Central memory CD8-positive, alpha-beta T cell (primary cell): ENCODE data around the gene AHDC1.

Experiments
- ATAC-seq: fragments of 150-1000 bp; cut with Tn5 transposase; replicated peaks from 2 replicates; pipeline ENCODE4 v1.10.0; 2022; ENCODE audit warnings: mild to moderate bottlenecking, moderate FRiP score, moderate number of reproducible peaks; ENCODE audit not compliant: poor library complexity, severe bottlenecking; ENCODE audit errors: extremely low read depth
- DNase-seq, 2 donors: peaks; one replicate each; pipeline ENCODE4 v3.0.0; 2021; ENCODE audit warnings: low spot score in 2 of 2
- H3K27ac Mint-ChIP-seq: one replicate; pipeline ENCODE4 v1.8.0; 2022; ENCODE audit warnings: low read depth, mild to moderate bottlenecking, moderate library complexity, mixed read lengths
- H3K27me3 Mint-ChIP-seq: one replicate; pipeline ENCODE4 v1.8.0; 2022; ENCODE audit warnings: mixed read lengths
- H3K36me3 Mint-ChIP-seq: one replicate; pipeline ENCODE4 v1.8.0; 2022; ENCODE audit warnings: mild to moderate bottlenecking, moderate library complexity, mixed read lengths; ENCODE audit not compliant: insufficient read depth
- H3K4me1 Mint-ChIP-seq: one replicate; pipeline ENCODE4 v1.8.0; 2022; ENCODE audit warnings: mixed read lengths
- H3K4me3 Mint-ChIP-seq: one replicate; pipeline ENCODE4 v1.8.0; 2022; ENCODE audit warnings: mild to moderate bottlenecking, moderate library complexity, mixed read lengths
- H3K9me3 Mint-ChIP-seq: one replicate; pipeline ENCODE4 v1.8.0; 2022; ENCODE audit warnings: mixed read lengths

Gene AHDC1, protein sequence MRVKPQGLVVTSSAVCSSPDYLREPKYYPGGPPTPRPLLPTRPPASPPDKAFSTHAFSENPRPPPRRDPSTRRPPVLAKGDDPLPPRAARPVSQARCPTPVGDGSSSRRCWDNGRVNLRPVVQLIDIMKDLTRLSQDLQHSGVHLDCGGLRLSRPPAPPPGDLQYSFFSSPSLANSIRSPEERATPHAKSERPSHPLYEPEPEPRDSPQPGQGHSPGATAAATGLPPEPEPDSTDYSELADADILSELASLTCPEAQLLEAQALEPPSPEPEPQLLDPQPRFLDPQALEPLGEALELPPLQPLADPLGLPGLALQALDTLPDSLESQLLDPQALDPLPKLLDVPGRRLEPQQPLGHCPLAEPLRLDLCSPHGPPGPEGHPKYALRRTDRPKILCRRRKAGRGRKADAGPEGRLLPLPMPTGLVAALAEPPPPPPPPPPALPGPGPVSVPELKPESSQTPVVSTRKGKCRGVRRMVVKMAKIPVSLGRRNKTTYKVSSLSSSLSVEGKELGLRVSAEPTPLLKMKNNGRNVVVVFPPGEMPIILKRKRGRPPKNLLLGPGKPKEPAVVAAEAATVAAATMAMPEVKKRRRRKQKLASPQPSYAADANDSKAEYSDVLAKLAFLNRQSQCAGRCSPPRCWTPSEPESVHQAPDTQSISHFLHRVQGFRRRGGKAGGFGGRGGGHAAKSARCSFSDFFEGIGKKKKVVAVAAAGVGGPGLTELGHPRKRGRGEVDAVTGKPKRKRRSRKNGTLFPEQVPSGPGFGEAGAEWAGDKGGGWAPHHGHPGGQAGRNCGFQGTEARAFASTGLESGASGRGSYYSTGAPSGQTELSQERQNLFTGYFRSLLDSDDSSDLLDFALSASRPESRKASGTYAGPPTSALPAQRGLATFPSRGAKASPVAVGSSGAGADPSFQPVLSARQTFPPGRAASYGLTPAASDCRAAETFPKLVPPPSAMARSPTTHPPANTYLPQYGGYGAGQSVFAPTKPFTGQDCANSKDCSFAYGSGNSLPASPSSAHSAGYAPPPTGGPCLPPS (N-terminal part only)

DNA sequence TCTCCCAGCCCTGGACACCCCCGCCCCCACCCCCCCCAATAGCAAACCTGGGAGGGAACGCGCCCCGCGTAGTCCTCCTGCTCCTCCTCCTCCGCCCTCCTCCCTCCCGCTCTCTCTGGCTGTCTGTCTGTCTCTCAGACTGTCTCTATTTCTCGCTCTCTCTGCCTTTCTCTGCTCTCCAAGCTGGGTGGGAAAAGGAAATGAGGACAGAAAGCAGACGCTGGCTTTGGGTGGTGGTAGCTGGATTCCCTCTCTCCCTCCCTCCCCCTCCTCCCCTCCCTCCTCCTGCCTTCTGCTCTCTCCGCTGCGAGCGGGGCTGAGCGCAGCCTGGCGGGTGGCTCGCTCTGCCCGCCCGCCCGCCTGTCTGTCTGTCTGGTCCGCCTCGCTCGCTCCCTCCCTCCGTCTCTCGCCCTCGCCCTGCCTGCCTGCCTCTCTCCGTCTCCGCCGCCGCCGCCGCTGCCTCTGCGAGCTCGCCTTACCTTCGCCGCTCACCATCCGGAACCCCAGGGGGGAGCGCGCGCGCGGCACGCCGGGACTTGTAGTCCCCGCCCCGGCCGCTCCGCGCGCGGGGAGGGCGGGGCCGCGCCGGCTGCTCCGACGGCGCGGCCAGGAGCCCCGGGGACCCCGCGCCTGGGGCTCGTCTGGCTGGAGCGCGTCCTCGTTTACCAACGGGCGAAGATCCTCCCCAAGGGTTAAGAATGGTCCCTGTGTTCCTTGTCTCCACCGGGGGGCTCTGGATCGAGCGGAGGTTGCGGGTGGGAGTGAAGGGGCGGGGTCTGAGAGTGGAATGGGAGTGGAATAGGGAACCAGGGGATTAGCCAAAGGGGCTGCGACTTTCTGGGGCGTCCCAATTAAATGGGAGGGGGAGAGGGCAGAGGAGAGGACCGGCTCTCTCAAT, at the start of gene AHDC1:
Gene AHDC1 (minus strand): TSS at position 464 of the 898 bp plus-strand sequence. CDS start 52,029 bp downstream, outside the sequence.
- Mint-ChIP-seq H3K4me1 (peaks cover 34% of the 10 kb centered on the region), H3K36me3 (peaks cover 18% of the 10 kb centered on the region), H3K27ac (peak within 1 kb of the TSS; percentile 80), H3K4me3 (peak within 1 kb of the TSS; percentile 86), H3K27me3 (no peaks in the 10 kb centered on the region), H3K9me3 (no peaks in the 10 kb centered on the region)
- DNase-seq (peak; percentile 86 to 89), ATAC-seq (peak; percentile 91)

DNA sequence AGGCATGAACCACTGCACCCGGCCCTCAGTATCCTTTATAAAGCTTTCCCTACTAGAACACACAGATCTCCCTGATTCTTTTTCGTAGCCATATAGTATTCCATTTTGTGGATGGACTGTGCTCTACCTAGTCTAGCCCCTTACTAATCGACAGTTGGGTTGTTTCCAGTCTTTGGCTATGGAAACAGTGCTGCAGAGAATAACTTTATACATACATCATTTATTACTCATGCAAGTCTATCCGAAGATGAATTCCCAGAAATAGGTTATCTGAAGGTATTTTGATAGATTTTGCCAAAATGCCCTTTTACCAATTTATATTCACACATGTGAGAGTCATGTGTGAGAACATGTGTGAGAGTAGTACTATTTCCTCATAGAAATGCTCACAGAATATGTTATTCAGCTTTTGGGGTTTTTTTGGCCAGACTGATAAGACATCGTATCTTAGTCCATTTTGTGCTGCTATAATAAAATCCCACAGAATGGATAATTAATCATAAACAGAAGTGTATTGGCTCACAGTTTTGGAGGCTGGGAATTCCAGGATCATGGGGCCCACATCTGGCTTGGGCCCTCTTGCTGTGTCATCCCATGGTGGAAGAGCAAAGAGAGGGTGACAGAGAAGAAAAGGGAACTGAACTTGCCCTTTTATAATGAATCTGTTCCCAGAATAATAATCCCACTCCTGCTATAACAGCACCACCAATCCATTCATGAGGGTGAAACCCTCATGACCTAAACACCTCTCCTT, 48.3 kb upstream of the AHDC1 start:
- Mint-ChIP-seq H3K9me3 (no peaks in the 10 kb centered on the region), H3K4me1 (peaks cover 21% of the 10 kb centered on the region), H3K27ac (no peak overlapping the region), H3K4me3 (no peak overlapping the region), H3K27me3 (no peaks in the 10 kb centered on the region), H3K36me3 (no peaks in the 10 kb centered on the region)
- DNase-seq (no peak), ATAC-seq (no peak)

DNA sequence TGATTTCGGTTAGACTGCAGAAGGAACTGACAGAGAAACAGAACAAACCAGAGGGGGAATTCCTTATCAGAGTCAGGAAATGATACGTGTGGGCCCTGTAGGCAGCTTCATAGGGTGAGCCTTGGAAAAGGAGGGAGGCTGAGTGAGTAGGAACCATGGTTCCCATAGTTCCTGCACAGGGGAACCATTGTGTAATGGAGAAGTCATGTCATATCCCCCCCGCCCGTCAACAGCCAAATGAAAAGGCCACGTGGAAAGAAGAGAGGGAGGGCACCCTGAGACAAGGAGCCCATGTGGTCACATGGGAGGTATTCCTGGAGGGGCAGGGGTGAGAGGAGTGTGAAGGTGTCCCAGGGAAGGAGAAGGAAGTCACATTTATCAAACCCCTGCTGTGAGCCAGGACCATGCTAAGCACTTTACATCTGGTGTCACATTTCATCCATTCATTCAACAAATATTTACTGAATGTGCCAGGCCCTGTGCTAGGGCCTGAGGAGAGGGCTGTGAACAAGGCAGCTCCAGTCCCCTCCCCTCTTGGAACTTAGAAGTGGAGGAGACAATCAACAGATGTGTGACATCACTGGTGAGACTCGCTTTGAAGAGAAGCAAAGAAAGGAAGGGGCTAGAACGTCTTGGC, 46.7 kb upstream of the AHDC1 start:
- Mint-ChIP-seq H3K27me3 (no peaks in the 10 kb centered on the region), H3K27ac (peak overlapping the region; percentile 30), H3K4me1 (peaks cover 21% of the 10 kb centered on the region), H3K9me3 (no peaks in the 10 kb centered on the region), H3K4me3 (no peak overlapping the region), H3K36me3 (no peaks in the 10 kb centered on the region)
- ATAC-seq (no peak), DNase-seq (no peak)

DNA sequence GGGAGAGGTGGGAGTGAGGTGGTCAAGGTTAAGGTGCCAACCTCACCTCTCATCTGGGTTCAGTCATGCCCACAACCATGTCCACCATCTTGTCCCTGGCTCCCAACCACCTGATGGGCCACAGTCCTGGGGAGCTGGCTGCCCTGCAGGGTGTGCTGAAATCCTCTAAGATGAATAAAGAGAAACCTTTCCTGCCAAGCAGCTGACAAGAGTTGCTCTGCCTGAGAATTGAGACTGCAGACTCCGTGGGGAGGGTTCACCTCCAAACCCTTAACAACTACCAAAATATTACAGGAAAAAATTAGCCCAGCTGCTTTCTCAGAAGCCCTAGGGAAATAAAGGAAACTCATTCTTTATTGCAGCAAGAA, 46.2 kb upstream of the AHDC1 start:
- ATAC-seq, result no peak
- Mint-ChIP-seq H3K4me3 (no peak overlapping the region), H3K27me3 (no peaks in the 10 kb centered on the region), H3K36me3 (no peaks in the 10 kb centered on the region), H3K4me1 (peaks cover 16% of the 10 kb centered on the region), H3K9me3 (no peaks in the 10 kb centered on the region), H3K27ac (peak overlapping the region; percentile 30)
- DNase-seq, result no peak

DNA sequence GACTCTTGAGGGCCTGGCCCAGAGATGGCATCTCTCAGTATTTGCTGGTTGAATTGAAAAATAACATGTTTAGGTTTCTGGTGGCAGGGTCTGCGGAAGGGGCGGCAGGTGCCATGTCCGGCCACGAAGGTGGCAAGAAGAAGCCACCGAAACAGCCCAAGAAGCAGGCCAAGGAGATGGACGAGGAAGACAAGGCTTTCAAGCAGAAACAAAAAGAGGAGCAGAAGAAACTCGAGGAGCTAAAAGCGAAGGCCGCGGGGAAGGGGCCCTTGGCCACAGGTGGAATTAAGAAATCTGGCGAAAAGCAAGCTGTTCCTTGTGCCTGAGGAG, 45.3 kb upstream of the AHDC1 start:
- H3K27ac Mint-ChIP-seq, result no peak overlapping the region
- DNase-seq (no peak), ATAC-seq (no peak)
- H3K9me3 Mint-ChIP-seq, result no peaks in the 10 kb centered on the region
- peaks cover 15% of the 10 kb centered on the region for H3K4me1 Mint-ChIP-seq
- H3K36me3 Mint-ChIP-seq, result no peaks in the 10 kb centered on the region
- H3K27me3 Mint-ChIP-seq, result no peaks in the 10 kb centered on the region
- H3K4me3 Mint-ChIP-seq, result no peak overlapping the region

DNA sequence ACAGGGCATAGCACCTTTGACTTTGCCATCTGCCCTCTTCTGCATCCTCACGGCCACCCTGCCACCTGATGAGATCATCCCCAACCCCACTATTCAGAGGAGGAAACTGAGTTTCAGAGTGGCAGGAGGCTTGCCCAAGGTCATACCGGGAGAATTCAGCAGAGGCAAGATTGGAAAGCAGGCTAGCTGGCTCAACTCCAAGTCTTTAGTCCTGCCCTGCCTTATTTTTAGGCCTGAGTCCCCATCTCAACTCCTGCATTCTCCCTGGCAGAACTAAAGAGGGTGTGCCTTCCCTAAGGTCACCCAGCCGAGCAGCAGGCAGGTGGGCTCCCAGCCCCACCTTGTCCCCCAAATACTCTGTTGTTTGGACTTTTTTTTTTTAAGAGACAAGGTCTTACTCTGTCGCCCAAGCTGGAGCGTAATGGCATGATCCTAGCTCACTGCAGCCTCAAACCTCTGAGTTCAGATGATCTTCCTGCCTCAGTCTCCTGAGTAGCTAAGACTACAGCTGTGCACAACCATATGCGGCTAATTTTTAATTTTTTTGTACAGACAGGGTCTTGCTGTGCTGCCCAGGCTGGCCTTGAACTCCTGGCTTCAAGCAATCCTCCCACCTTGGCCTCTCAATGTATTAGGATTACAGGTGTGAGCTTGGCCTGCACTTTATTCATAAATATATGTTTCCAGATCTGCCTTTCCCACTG, 44.8 kb upstream of the AHDC1 start:
- Mint-ChIP-seq H3K27ac (no peak overlapping the region), H3K4me3 (no peak overlapping the region), H3K27me3 (no peaks in the 10 kb centered on the region), H3K36me3 (no peaks in the 10 kb centered on the region), H3K4me1 (peaks cover 20% of the 10 kb centered on the region), H3K9me3 (no peaks in the 10 kb centered on the region)
- no peak for ATAC-seq
- no peak for DNase-seq

DNA sequence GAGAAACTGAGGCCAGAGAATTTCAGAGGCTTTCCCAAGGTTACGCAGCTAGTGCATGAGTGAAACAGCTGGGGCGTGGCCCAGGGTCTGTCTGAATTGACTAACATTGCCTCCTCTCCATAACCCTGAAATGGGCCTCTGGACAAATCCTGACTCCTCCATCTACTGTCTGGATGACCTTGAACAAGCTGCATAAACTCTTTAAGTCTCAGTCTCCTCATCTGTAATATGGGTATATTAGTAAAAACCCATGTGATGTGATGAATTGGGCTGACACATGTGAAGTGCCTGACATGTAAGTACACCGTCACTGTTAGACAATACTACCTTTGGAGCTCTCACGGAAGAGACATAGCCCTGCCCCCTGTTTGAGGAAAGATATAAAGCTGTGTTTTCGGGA, 43.4 kb upstream of the AHDC1 start:
- no peak for DNase-seq
- H3K4me1 Mint-ChIP-seq, result peaks cover 25% of the 10 kb centered on the region
- no peak for ATAC-seq
- H3K9me3 Mint-ChIP-seq, result no peaks in the 10 kb centered on the region
- no peak overlapping the region for H3K4me3 Mint-ChIP-seq
- no peaks in the 10 kb centered on the region for H3K27me3 Mint-ChIP-seq
- no peaks in the 10 kb centered on the region for H3K36me3 Mint-ChIP-seq
- H3K27ac Mint-ChIP-seq, result no peak overlapping the region

DNA sequence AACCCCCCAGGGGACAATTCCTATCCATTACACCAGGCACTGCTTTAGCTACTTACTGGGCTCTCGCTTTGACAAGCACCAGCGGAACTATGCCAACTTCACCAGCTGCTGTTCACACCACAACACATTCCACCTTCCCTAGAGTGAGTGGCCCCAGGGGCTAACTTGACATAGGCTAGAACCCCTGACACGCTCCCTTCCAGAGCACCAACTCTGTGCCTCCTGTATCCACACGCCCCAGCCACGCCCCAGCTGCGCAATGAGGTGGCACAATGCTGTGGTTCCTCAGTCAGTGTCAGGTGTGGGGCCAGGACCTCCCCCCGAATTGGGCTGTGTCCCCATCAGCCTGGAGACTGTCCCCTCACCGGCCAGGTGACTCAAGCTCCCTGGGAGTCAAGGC, 42.7 kb upstream of the AHDC1 start:
- no peak overlapping the region for H3K4me3 Mint-ChIP-seq
- H3K4me1 Mint-ChIP-seq, result peaks cover 25% of the 10 kb centered on the region
- H3K27me3 Mint-ChIP-seq, result no peaks in the 10 kb centered on the region
- no peak overlapping the region for H3K27ac Mint-ChIP-seq
- no peaks in the 10 kb centered on the region for H3K9me3 Mint-ChIP-seq
- ATAC-seq, result no peak
- no peak for DNase-seq
- no peaks in the 10 kb centered on the region for H3K36me3 Mint-ChIP-seq

DNA sequence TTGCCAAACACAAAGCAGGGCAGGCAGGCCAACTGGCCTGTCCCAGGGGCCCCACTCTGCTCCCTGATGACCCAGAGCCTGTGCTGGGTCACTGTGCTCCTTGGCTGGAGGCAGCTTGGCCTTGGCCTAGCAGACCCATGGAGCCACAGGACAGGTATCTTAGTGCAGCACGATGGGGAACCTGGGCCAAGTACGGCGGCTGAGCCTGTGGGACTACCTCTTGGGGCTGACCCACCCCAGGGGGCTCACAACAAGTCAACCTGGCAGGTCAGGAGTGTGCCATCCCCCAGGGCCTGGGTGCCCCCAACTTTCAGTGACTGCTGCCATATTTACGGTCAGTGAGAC, 41.1 kb upstream of the AHDC1 start:
- Mint-ChIP-seq H3K9me3 (no peaks in the 10 kb centered on the region), H3K36me3 (no peaks in the 10 kb centered on the region), H3K27ac (no peak overlapping the region), H3K4me1 (peaks cover 15% of the 10 kb centered on the region), H3K27me3 (no peaks in the 10 kb centered on the region), H3K4me3 (no peak overlapping the region)
- DNase-seq (no peak), ATAC-seq (no peak)

DNA sequence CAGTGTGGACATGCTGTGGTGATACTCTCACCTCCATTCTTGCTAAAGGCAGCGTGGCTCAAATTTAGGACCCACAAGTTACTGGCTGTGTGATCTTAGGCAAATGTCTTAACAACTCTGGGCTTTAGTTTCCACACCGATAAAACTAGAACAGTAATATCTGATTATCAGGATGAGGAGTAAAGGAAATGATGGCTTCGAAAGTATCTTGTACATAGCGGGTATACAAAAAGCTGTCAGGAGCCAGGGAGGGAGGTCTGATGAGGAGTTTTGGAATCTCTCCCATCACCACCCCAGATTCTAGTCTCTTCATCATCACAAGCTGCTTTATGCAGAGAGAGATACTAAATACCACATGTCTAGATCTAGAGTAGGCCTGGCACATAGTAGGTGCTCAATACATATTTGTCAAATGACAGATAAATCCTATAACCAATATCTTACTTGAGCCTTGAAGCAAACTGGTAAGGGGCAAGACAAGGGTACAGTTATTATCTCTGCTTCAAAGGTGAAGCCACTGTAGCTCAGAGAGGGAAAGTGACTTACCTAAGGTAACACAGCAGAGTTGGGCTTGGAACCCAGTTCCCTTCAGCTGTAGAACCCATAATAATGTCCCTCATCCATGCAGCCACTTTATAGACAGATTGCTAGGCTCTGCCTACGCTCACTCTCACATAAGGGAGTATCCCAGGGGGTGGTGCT, 40.6 kb upstream of the AHDC1 start:
- no peaks in the 10 kb centered on the region for H3K36me3 Mint-ChIP-seq
- H3K4me1 Mint-ChIP-seq, result peaks cover 13% of the 10 kb centered on the region
- H3K9me3 Mint-ChIP-seq, result no peaks in the 10 kb centered on the region
- H3K27ac Mint-ChIP-seq, result no peak overlapping the region
- H3K27me3 Mint-ChIP-seq, result no peaks in the 10 kb centered on the region
- DNase-seq (no peak), ATAC-seq (no peak)
- H3K4me3 Mint-ChIP-seq, result no peak overlapping the region
